IPS DF 4.7 (cell line): Measurements from ENCODE around the gene KIFAP3.
"Not testable (repeated sequence)": the region's sequence is repeated elsewhere in the genome, so short reads cannot be mapped to it uniquely, and the experiment has no call there.

Experiments used
- DNase-seq: peaks from one replicate; pipeline ENCODE4 v3.0.0-alpha.2; 2013; ENCODE audit warnings: low spot score; ENCODE audit errors: extremely low read depth

The KIFAP3 gene

GRCh38 chr1:169892176-169892926 lies 182.1 kb downstream of the KIFAP3 start:
- no peak for DNase-seq

GRCh38 chr1:169891539-169891885 lies 183.0 kb downstream of the KIFAP3 start:
- DNase-seq: no peak

DNA sequence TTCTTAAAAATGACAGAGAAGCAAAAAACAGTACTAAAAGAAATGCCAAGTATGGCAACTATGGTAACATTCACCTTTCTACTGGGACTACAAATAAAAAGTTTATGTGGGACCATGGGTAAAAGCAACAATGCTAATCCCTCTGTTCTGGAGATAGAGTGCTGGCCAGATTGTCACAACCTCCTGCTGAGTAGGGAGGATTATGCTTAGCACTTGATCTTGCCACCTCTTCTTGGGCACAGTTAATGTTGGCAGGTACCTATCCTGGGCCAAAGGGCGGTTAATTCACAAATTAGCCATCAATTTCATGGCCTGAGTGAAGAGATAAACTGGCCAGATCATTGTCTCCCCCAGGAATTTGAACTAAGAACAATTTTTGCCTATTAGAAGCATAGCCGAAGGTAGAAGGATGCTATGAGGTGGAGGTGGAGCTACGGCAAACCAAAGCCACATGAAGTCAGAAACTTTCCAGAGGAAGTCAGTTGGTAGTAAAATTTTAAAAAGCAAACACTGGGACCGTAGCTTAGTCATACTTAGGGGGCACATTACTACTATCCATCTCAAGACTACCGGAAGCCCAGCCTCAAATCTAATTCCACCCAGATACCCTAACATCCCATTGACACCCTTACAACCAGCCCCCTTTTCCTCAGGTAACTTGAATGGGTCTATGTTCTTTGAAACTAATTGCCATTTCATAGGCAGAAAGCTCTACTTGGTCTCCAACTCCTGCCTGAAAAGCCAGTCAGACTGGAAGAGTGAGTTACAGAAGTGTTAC lies 183.5 kb downstream of the KIFAP3 start:
- no peak for DNase-seq

- DNase-seq: no peak
Observed at GRCh38 chr1:169889871-169890270, 184.6 kb downstream of the KIFAP3 start.

DNA sequence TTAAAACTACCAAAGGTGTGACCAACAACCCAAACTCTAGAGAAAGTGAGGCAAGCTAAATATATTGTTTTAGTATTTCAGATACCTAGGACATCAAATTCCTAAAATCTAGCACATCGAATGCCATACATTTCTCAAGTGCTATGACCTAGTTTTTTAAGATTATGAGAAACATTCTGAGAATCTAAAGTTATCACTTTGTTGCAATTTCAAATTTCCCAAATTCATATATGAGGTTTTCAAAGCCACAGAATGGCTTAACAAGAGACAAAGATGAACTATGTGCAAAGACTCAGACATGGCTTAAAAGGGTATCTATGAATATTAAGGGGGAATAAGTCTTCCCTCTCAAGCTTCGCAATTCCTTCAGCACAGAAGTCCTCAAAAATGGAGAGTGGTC lies 187.6 kb downstream of the KIFAP3 start:
- DNase-seq: no peak

GRCh38 chr1:169886422-169886821 lies 188.1 kb downstream of the KIFAP3 start:
- DNase-seq: no peak

GRCh38 chr1:169885207-169885606 lies 189.3 kb downstream of the KIFAP3 start:
- no peak for DNase-seq

GRCh38 chr1:169884634-169885033 lies 189.9 kb downstream of the KIFAP3 start:
- no peak for DNase-seq

DNA sequence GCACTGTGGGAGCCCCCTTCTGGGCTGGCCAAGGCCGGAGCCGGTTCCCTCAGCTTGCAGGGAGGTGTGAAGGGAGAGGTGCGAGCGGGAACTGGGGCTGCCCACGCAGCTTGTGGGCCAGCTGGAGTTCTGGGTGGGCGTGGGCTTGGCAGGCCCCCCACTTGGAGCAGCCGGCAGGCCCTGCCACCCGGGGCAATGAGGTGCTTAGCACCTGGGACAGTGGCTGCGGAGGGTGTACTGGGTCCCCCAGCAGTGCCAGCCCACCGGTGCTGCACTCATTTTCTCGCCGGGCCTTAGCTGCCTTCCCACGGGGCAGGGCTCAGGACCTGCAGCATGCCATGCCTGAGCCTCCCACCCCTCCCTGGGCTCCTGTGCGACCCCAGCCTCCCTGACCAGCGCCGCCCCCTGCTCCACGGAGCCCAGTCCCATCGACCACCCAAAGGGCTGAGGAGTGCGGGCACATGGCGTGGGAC lies 192.4 kb downstream of the KIFAP3 start:
- DNase-seq: no peak

DNA sequence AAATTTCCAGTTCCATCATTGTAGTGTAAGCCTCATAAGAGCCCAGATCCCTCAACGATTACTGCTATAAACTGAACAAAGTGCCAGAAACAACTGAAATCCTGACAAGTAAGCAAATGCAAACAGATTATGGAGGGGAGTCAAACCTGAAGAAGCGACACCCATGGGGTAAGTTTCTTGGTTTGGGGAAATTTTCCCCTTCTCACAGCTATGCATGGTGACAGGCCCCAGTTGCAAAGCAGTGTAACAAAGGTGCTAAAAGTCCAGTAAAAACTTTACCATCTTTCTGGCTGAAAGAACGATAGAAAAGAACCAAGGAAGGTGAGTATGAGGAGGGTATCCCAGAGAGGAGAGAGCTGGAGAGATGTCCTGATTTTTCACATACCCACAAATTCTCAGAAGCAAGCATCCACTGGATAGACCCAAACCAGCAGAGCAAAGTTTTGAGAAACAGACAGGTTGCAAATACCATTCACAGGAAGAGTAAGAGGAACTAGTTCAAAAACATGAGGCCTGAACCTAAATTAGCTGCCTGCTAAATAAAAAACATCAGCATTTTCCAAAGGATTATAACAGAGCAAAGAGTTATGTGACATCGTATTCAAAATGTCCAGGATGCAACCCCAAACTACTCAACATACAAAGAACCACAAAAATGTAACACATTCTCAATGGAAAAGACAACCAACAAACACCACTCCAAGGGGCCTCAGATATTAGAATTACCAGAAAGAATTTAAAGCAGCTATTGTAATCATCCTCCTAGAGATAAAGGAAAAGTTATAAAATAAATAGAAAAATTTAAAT lies 195.3 kb downstream of the KIFAP3 start:
- DNase-seq: no peak

- no peak for DNase-seq
Observed at GRCh38 chr1:169878498-169878897, 196.0 kb downstream of the KIFAP3 start.

DNA sequence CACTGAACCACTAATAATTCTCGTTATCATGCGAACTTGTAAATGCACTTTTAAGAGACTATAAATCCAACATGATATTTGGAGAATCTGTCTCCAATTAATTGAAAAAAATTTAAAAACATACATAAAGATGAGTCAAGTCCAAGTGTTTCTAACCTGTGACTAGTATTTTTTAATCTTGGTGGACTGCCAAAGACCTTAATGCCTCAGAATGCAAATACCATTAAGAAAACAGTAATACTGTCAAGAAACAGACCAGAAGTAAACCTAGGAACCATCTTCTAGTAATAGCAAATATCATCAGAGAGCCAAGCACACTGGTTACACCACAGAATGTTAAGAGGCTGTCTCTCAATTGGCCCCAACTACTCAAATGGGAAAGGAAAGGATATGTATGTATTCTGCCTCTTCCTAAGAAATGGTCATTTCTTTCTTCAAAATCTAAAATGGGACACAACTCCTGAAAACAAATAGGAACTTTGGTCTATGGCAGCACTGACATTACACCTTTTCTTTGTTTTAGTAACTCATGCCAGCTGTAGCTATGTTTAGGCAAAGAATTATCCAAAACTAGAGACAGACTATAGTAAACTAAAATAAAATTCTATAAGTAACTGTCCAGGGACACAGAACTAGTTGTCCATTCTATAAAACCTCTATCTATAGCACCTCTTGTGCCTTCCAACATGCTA lies 196.5 kb downstream of the KIFAP3 start:
- DNase-seq: no peak

GRCh38 chr1:169874229-169874628 lies 200.3 kb downstream of the KIFAP3 start:
- DNase-seq: no peak

GRCh38 chr1:169873582-169874199 lies 200.8 kb downstream of the KIFAP3 start:
- no peak for DNase-seq

DNA sequence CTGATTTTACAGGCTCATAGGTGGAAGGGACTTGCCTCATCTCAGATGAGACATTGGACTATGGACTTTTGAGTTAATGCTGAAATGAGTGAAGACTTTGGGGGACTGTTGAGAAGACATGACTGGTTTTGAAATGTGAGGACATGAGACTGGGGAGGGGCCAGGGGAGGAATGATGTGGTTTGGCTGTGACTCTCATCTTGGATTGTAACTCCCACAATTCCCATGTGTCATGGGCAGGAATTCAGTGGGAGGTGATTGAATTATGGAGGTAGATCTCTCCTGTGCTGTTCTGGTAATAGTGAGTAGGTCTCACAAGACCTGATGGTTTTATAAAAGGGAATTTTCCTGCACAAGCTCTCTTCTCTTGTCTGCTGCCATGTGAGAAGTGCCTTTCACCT lies 201.6 kb downstream of the KIFAP3 start:
- no peak for DNase-seq

DNA sequence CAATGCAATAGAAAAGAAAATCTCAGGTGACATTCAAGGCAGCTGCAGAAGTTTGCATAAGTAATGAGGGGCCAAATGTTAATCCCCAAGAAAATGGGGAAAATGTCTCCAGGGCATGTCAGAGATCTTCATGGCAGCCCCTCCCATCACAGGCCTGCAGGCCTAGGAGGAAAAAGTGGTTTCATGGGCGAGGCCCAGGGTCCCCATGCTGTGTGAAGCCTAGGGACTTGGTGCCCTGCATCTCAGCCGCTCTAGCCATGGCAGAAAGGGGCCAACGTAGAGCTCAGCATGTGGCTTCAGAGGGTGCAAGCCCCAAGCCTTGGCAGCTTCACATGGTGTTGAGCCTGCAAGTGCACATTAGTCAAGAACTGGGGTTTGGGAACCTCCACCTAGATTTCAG lies 202.5 kb downstream of the KIFAP3 start:
- not testable (repeated sequence) for DNase-seq
